Memory B cell (primary cell): ENCODE measurements around the gene TTC33.
A peak's percentile ranks its signal among the peaks of the same experiment; 100 is the strongest.

Experiments
- ATAC-seq: fragments of 150-1000 bp; cut with Tn5 transposase; 2 replicates; pipeline ENCODE4 v1.10.0; 2021; ENCODE audit warnings: low read depth, mild to moderate bottlenecking, moderate library complexity
- DNase-seq, 2 donors: peaks; one replicate each; pipeline ENCODE4 v3.0.0; 2022; ENCODE audit warnings: low spot score in 2 of 2
- H3K27ac Mint-ChIP-seq: one replicate; pipeline ENCODE4 v1.8.0; 2022; ENCODE audit warnings: mild to moderate bottlenecking, moderate library complexity, mixed read lengths
- H3K27me3 Mint-ChIP-seq: one replicate; pipeline ENCODE4 v1.8.0; 2022; ENCODE audit warnings: mixed read lengths
- H3K36me3 Mint-ChIP-seq: one replicate; pipeline ENCODE4 v1.8.0; 2022; ENCODE audit warnings: mild to moderate bottlenecking, mixed read lengths
- H3K4me1 Mint-ChIP-seq: one replicate; pipeline ENCODE4 v1.8.0; 2022; ENCODE audit warnings: mixed read lengths
- H3K4me3 Mint-ChIP-seq: one replicate; pipeline ENCODE4 v1.8.0; 2022; ENCODE audit warnings: mild to moderate bottlenecking, moderate library complexity, mixed read lengths
- H3K9me3 Mint-ChIP-seq: one replicate; pipeline ENCODE4 v1.8.0; 2022; ENCODE audit warnings: mixed read lengths

The TTC33 gene

GRCh38 chr5:40687321-40687720 is 68.4 kb downstream of the TTC33 start:
- H3K4me3 Mint-ChIP-seq, result peak overlapping the region; percentile 68
- peaks cover 7% of the 10 kb centered on the region for H3K36me3 Mint-ChIP-seq
- ATAC-seq (peak; percentile 22), DNase-seq (no peak)
- H3K4me1 Mint-ChIP-seq, result peaks cover 42% of the 10 kb centered on the region
- no peaks in the 10 kb centered on the region for H3K9me3 Mint-ChIP-seq
- H3K27ac Mint-ChIP-seq, result peak overlapping the region; percentile 72
- H3K27me3 Mint-ChIP-seq, result no peaks in the 10 kb centered on the region

GRCh38 chr5:40685976-40686486 is 69.7 kb downstream of the TTC33 start:
- Mint-ChIP-seq H3K9me3 (no peaks in the 10 kb centered on the region), H3K4me3 (peak overlapping the region; percentile 17), H3K27me3 (no peaks in the 10 kb centered on the region), H3K4me1 (peaks cover 52% of the 10 kb centered on the region), H3K27ac (peak overlapping the region; percentile 69), H3K36me3 (peaks cover 4% of the 10 kb centered on the region)
- DNase-seq, result no peak
- ATAC-seq, result no peak

DNA sequence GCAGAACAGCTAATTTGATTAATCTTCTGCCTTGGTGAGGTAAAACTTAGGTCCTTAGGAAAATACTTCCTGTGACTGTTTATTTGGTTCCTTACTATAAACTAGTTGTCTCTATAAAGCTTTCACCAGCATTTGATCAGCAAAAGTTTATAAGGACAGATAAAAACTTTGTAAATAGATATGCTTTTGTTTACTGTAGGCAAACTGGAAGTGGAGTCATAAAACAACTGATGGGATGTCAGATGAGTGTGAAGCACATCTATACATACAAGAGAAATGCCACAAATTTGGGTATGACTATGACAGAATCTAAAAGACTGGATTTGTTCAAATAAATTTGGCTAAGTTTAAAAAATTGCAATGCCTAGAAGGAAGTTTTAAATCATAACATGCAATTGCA is 70.6 kb downstream of the TTC33 start:
- ATAC-seq (no peak), DNase-seq (no peak)
- Mint-ChIP-seq H3K4me3 (no peak overlapping the region), H3K9me3 (no peaks in the 10 kb centered on the region), H3K27me3 (no peaks in the 10 kb centered on the region), H3K36me3 (peaks cover 2% of the 10 kb centered on the region), H3K27ac (peak overlapping the region; percentile 69), H3K4me1 (peaks cover 56% of the 10 kb centered on the region)

GRCh38 chr5:40683305-40683704 is 72.5 kb downstream of the TTC33 start:
- peak overlapping the region; percentile 100 for H3K4me3 Mint-ChIP-seq
- H3K4me1 Mint-ChIP-seq, result peaks cover 60% of the 10 kb centered on the region
- peak overlapping the region; percentile 99 for H3K27ac Mint-ChIP-seq
- DNase-seq (no peak), ATAC-seq (no peak)
- no peaks in the 10 kb centered on the region for H3K27me3 Mint-ChIP-seq
- no peaks in the 10 kb centered on the region for H3K9me3 Mint-ChIP-seq
- H3K36me3 Mint-ChIP-seq, result peaks cover 2% of the 10 kb centered on the region

- DNase-seq, result no peak
- H3K4me1 Mint-ChIP-seq, result peaks cover 53% of the 10 kb centered on the region
- no peak for ATAC-seq
- H3K27ac Mint-ChIP-seq, result peak overlapping the region; percentile 99
- H3K27me3 Mint-ChIP-seq, result no peaks in the 10 kb centered on the region
- peak overlapping the region; percentile 100 for H3K4me3 Mint-ChIP-seq
- no peaks in the 10 kb centered on the region for H3K9me3 Mint-ChIP-seq
- H3K36me3 Mint-ChIP-seq, result peaks cover 2% of the 10 kb centered on the region
Measured at GRCh38 chr5:40682154-40683017, 73.4 kb downstream of the TTC33 start.

DNA sequence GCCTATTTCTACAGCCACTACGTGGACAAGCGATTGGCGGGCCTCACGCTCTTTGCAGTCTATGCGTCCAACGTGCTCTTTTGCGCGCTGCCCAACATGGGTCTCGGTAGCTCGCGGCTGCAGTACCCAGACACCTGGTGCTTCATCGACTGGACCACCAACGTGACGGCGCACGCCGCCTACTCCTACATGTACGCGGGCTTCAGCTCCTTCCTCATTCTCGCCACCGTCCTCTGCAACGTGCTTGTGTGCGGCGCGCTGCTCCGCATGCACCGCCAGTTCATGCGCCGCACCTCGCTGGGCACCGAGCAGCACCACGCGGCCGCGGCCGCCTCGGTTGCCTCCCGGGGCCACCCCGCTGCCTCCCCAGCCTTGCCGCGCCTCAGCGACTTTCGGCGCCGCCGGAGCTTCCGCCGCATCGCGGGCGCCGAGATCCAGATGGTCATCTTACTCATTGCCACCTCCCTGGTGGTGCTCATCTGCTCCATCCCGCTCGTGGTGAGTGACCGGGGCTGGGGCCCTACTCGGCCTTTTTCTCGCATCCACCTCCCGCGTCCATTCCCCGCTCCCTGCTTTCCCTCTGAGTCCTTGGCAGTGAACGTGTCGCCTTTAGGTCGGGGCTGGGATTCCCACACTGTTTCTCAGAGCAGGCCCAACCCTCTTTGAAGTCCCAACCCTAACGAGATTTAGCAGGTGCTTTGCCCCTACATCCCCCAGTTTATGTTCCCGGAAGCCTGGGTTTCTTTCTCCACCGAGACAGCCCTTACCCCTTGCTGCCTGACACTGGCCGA is 74.2 kb downstream of the TTC33 start:
- Mint-ChIP-seq H3K4me1 (peaks cover 55% of the 10 kb centered on the region), H3K27ac (peak overlapping the region; percentile 99), H3K4me3 (peak overlapping the region; percentile 100), H3K9me3 (no peaks in the 10 kb centered on the region), H3K27me3 (no peaks in the 10 kb centered on the region), H3K36me3 (peaks cover 2% of the 10 kb centered on the region)
- DNase-seq, result peak; percentile 44 to 58
- peak; percentile 42 for ATAC-seq

- H3K9me3 Mint-ChIP-seq, result no peaks in the 10 kb centered on the region
- peak; percentile 11 for ATAC-seq
- peaks cover 48% of the 10 kb centered on the region for H3K4me1 Mint-ChIP-seq
Measured at GRCh38 chr5:40680741-40681362, 74.9 kb downstream of the TTC33 start.

GRCh38 chr5:40679913-40680681 is 75.7 kb downstream of the TTC33 start, which contains the start of gene PTGER4:
Gene PTGER4, plus strand, starts transcription at chr5:40679915. Its CDS starts 1,079 bp downstream, at chr5:40680994.
- peak within 1 kb of the TSS; percentile 99 for H3K27ac Mint-ChIP-seq
- DNase-seq (peak in 1 of 2 donors; percentile 38), ATAC-seq (peak; percentile 5)
- peaks cover 2% of the 10 kb centered on the region for H3K36me3 Mint-ChIP-seq
- peaks cover 42% of the 10 kb centered on the region for H3K4me1 Mint-ChIP-seq
- H3K4me3 Mint-ChIP-seq, result peak within 1 kb of the TSS; percentile 100
- H3K9me3 Mint-ChIP-seq, result no peaks in the 10 kb centered on the region
- no peaks in the 10 kb centered on the region for H3K27me3 Mint-ChIP-seq

More at GRCh38 chr5:40680741-40681362, 74.9 kb downstream of the TTC33 start:
- H3K27ac Mint-ChIP-seq, result peak overlapping the region; percentile 99
- H3K4me3 Mint-ChIP-seq, result peak overlapping the region; percentile 100
- peak; percentile 27 to 41 for DNase-seq
- no peaks in the 10 kb centered on the region for H3K27me3 Mint-ChIP-seq
- peaks cover 2% of the 10 kb centered on the region for H3K36me3 Mint-ChIP-seq

GRCh38 chr5:40679148-40679912 is 76.4 kb downstream of the TTC33 start:
- Mint-ChIP-seq H3K9me3 (no peaks in the 10 kb centered on the region), H3K4me3 (peak overlapping the region; percentile 100), H3K36me3 (peaks cover 2% of the 10 kb centered on the region), H3K27ac (peak overlapping the region; percentile 99), H3K4me1 (peaks cover 38% of the 10 kb centered on the region), H3K27me3 (no peaks in the 10 kb centered on the region)
- peak; percentile 53 to 75 for DNase-seq
- ATAC-seq, result peak; percentile 64

GRCh38 chr5:40678460-40679147 is 77.2 kb downstream of the TTC33 start:
- Mint-ChIP-seq H3K4me3 (peak overlapping the region; percentile 100), H3K27me3 (no peaks in the 10 kb centered on the region), H3K9me3 (no peaks in the 10 kb centered on the region), H3K27ac (peak overlapping the region; percentile 99), H3K36me3 (peaks cover 2% of the 10 kb centered on the region), H3K4me1 (peaks cover 36% of the 10 kb centered on the region)
- no peak for DNase-seq
- ATAC-seq, result no peak

DNA sequence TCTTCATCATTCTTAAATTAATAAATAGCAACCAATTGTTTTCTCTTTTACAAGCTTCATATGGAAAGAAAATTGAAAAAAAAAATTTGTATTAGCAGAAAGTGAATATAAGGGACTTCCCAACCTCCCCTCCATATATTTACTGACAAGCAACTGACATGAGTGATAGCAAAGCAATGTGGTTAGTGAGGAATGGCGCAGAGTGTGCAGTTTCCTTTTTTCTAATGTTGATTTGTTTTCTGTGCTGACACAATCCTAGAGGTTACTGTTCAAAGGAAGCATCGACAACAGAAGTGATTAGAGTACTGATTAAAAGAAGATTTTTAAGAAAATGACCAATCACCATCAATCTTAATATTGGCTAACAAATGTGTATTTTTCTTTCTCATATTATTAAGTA is 77.7 kb downstream of the TTC33 start:
- no peak overlapping the region for H3K4me3 Mint-ChIP-seq
- H3K27me3 Mint-ChIP-seq, result no peaks in the 10 kb centered on the region
- H3K9me3 Mint-ChIP-seq, result no peaks in the 10 kb centered on the region
- ATAC-seq, result no peak
- H3K36me3 Mint-ChIP-seq, result peaks cover 2% of the 10 kb centered on the region
- no peak for DNase-seq
- peaks cover 32% of the 10 kb centered on the region for H3K4me1 Mint-ChIP-seq
- peak overlapping the region; percentile 99 for H3K27ac Mint-ChIP-seq

DNA sequence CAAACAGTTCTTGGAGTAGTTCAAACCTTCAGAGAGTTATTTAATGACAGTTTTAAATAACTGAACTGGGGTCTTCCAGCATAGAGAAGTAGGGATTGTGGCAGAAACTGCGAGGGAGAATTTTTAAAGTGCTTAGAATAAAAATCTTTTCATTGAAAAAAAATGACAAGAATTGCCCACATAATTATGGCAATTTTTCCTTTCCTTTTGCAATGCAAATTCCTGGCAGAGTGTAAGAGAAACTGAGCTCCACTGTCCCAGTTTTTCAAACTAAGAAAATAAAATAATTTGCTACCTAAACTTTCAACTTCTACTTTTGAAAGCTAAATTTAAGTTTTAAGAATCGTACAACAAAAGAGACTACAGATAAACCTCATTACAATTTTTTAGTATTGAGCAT is 78.3 kb downstream of the TTC33 start:
- H3K4me1 Mint-ChIP-seq, result peaks cover 31% of the 10 kb centered on the region
- no peaks in the 10 kb centered on the region for H3K9me3 Mint-ChIP-seq
- no peak for DNase-seq
- H3K36me3 Mint-ChIP-seq, result peaks cover 2% of the 10 kb centered on the region
- no peak overlapping the region for H3K4me3 Mint-ChIP-seq
- H3K27ac Mint-ChIP-seq, result no peak overlapping the region
- H3K27me3 Mint-ChIP-seq, result no peaks in the 10 kb centered on the region
- no peak for ATAC-seq
